K562 (cell line): ENCODE results near the gene GLRX. TPM values are rescaled to one million over a fixed set of nuclear protein-coding genes. Genes with fewer than 3 reads are reported as not detected.

Source experiments
- ARID2 ChIP-seq: fragments of 450-650 bp; IDR thresholded peaks from 2 replicates; pipeline ENCODE4 v1.6.1; 2017; ENCODE audit warnings: antibody characterized with exemption, mild to moderate bottlenecking
- CXXC5 ChIP-seq: fragments of 250-450 bp; sonication (Bioruptor Pico); IDR thresholded peaks from 2 replicates; pipeline ENCODE4 v1.8.0; 2022; ENCODE audit warnings: inconsistent platforms, mild to moderate bottlenecking, moderate library complexity
- E2F4 ChIP-seq: sonication (generic); formaldehyde crosslinking; IDR thresholded peaks from 2 replicates; pipeline ENCODE4 v1.8.0; 2022; ENCODE audit warnings: mild to moderate bottlenecking, low read depth, missing genetic modification reagents
- HDAC6 ChIP-seq: IDR thresholded peaks from 2 replicates; pipeline ENCODE4 v1.6.1; 2012; ENCODE audit warnings: low read depth, mild to moderate bottlenecking, control low read depth, inconsistent platforms, low read length, moderate library complexity
- KDM1A ChIP-seq, 2 experiments: fragments of 450-650 bp; IDR thresholded peaks; 2 replicates each; pipeline ENCODE4 v1.6.1; 2016; ENCODE audit warnings: mild to moderate bottlenecking in 2 of 2
- MAFF ChIP-seq: IDR thresholded peaks from 2 replicates; pipeline ENCODE4 v1.6.1; 2012; ENCODE audit warnings: low read length, improper control_type of control experiment
- MBD1 ChIP-seq: fragments of 250-450 bp; sonication (Bioruptor Pico); IDR thresholded peaks from 2 replicates; pipeline ENCODE4 v1.8.0; 2022; ENCODE audit warnings: inconsistent platforms
- NFATC3 ChIP-seq: fragments of 450-650 bp; IDR thresholded peaks from 2 replicates; pipeline ENCODE4 v1.6.1; 2017; ENCODE audit warnings: mild to moderate bottlenecking
- NFE2 ChIP-seq: IDR thresholded peaks from 2 replicates; pipeline ENCODE4 v1.6.1; 2014; ENCODE audit warnings: antibody characterized with exemption, low read depth
- NFIX ChIP-seq: fragments of 250-450 bp; sonication (Bioruptor Pico); IDR thresholded peaks from 2 replicates; pipeline ENCODE4 v1.4.0; 2020; ENCODE audit warnings: low read depth, mild to moderate bottlenecking, moderate library complexity
- NFRKB ChIP-seq: fragments of 450-650 bp; IDR thresholded peaks from 2 replicates; pipeline ENCODE4 v1.6.1; 2016; ENCODE audit warnings: low read depth
- NRF1 ChIP-seq, 2 experiments: fragments of 450-650 bp; IDR thresholded peaks in 1 of 2; conservative IDR thresholded peaks in 1 of 2; 2 replicates each; pipeline ENCODE4 v1.6.1; 2014; ENCODE audit warnings: mild to moderate bottlenecking in 2 of 2
- POLR2G ChIP-seq: fragments of 200-400 bp; formaldehyde crosslinking; IDR thresholded peaks from 2 replicates; pipeline ENCODE4 v1.6.1; 2017; ENCODE audit warnings: low read depth, mild to moderate bottlenecking, antibody characterized with exemption, low read length, moderate library complexity
- SETDB1 ChIP-seq: IDR thresholded peaks from one replicate; pipeline ENCODE4 v1.6.1; 2012; ENCODE audit warnings: low read length, control low read depth, inconsistent platforms
- SIN3A ChIP-seq, 2 experiments: fragments of 150-350 bp in 1 of 2; IDR thresholded peaks; 2 replicates each; pipeline ENCODE4 v1.6.1; 2011 to 2016; ENCODE audit warnings: borderline replicate concordance in 2 of 2, low read depth in 2 of 2, low read length in 2 of 2, mild to moderate bottlenecking in 2 of 2, moderate library complexity in 2 of 2; ENCODE audit not compliant: control insufficient read depth in 1 of 2
- ZEB2 ChIP-seq: fragments of 450-650 bp; IDR thresholded peaks from 2 replicates; pipeline ENCODE4 v1.6.1; 2016
- ZNF217 ChIP-seq: sonication (generic); formaldehyde crosslinking; IDR thresholded peaks from 2 replicates; pipeline ENCODE4 v1.8.0; 2022; ENCODE audit warnings: mild to moderate bottlenecking, missing genetic modification reagents
- ZNF23 ChIP-seq: fragments of 250-450 bp; sonication (Bioruptor Pico); IDR thresholded peaks from 2 replicates; pipeline ENCODE4 v1.4.0; 2020; ENCODE audit warnings: mild to moderate bottlenecking
- ZNF282 ChIP-seq: sonication (generic); formaldehyde crosslinking; IDR thresholded peaks from 2 replicates; pipeline ENCODE4 v1.8.1; 2023; ENCODE audit warnings: missing genetic modification reagents
- ZNF311 ChIP-seq: fragments of 250-450 bp; sonication (Bioruptor Pico); IDR thresholded peaks from 2 replicates; pipeline ENCODE4 v1.4.0; 2020; ENCODE audit warnings: mild to moderate bottlenecking, moderate library complexity
- ZNF431 ChIP-seq: sonication (generic); formaldehyde crosslinking; IDR thresholded peaks from 2 replicates; pipeline ENCODE4 v1.8.0; 2022; ENCODE audit warnings: mild to moderate bottlenecking, missing genetic modification reagents
- ZNF511 ChIP-seq: sonication (generic); formaldehyde crosslinking; IDR thresholded peaks from 2 replicates; pipeline ENCODE4 v1.8.0; 2022; ENCODE audit warnings: mild to moderate bottlenecking, missing genetic modification reagents
- polyA plus RNA-seq, 8 experiments: library from polyadenylated mRNA; depleted of rRNA in 4 of 8; stranded (reverse) in 5 of 8; unstranded in 3 of 8; fragments of >200 nt; fragmentation: Nextera tagmentation in 2 of 8; fragmentation: Illumina TruSeq in 1 of 8; extraction: Ambion mirVana in 2 of 8; extraction: Trizol in 1 of 8; gene quantifications; 2 replicates each; pipeline versions ENCODE4 v1.2.1 to v1.2.3, GENCODE V29; 2011 to 2014; ENCODE audit warnings: inconsistent platforms in 1 of 8, missing spikeins in 1 of 8
- total RNA-seq, 7 experiments: library from RNA; depleted of rRNA in 6 of 7; stranded (reverse); fragments of >200 nt in 6 of 7; fragmentation: Illumina TruSeq in 2 of 7; extraction: Trizol in 2 of 7; gene quantifications; 2 replicates each; pipeline versions ENCODE4 v1.2.1 to v1.2.3, GENCODE V29; 2011 to 2021; ENCODE audit warnings: low replicate concordance in 1 of 7
- TF ChIP-seq, protein P1 (sequence below): fragments of 250-450 bp; sonication (Bioruptor Pico); IDR thresholded peaks from 2 replicates; pipeline ENCODE4 v1.4.0; 2020; ENCODE audit warnings: mild to moderate bottlenecking, moderate library complexity
- TF ChIP-seq, protein P2 (sequence below): fragments of 250-450 bp; sonication (Bioruptor Pico); IDR thresholded peaks from 2 replicates; pipeline ENCODE4 v1.8.0; 2021; ENCODE audit warnings: moderate library complexity, mild to moderate bottlenecking, inconsistent platforms

Gene GLRX
- total and polyA plus RNA-seq, 9 of the 15 experiments (the other 6 are each of a cell fraction or from before 2014, with no cell fraction given), result 2.3 to 11.2 (median 4.6) TPM

- TF ChIP-seq ZNF23 (CRISPR knock-in tag) (no peak), NFATC3 (no peak), HDAC6 (no peak), POLR2G (no peak), KDM1A (IDR thresholded peaks at IDR 0.05) (peak in 1 of 2 experiments; percentile 25; a peak in 1 of 4 replicates), ZNF217 (CRISPR knock-in tag) (no peak), E2F4 (CRISPR knock-in tag) (no peak), MAFF (peak; percentile 99), ZNF511 (CRISPR knock-in tag) (no peak), NFRKB (no peak), ZNF311 (CRISPR knock-in tag) (no peak), ZNF282 (CRISPR knock-in tag) (no peak), NRF1 (conservative IDR thresholded peaks at IDR 0.05 in 1 of 2, IDR thresholded peaks at IDR 0.05 in 1 of 2) (no peak), SIN3A (IDR thresholded peaks at IDR 0.05; ENCODE audit: borderline replicate concordance in 2 of 2, control insufficient read depth in 1 of 2, low read depth in 2 of 2, low read length in 2 of 2) (no peak), MBD1 (CRISPR knock-in tag) (no peak), ZNF431 (CRISPR knock-in tag) (no peak), SETDB1 (no peak), NFIX (CRISPR knock-in tag) (no peak), NFE2 (peak; percentile 99), CXXC5 (CRISPR knock-in tag) (no peak), ZEB2 (peak; percentile 25; the same call in 1 of the 2 replicates), ARID2 (no peak)
- TF ChIP-seq, protein P1, sequence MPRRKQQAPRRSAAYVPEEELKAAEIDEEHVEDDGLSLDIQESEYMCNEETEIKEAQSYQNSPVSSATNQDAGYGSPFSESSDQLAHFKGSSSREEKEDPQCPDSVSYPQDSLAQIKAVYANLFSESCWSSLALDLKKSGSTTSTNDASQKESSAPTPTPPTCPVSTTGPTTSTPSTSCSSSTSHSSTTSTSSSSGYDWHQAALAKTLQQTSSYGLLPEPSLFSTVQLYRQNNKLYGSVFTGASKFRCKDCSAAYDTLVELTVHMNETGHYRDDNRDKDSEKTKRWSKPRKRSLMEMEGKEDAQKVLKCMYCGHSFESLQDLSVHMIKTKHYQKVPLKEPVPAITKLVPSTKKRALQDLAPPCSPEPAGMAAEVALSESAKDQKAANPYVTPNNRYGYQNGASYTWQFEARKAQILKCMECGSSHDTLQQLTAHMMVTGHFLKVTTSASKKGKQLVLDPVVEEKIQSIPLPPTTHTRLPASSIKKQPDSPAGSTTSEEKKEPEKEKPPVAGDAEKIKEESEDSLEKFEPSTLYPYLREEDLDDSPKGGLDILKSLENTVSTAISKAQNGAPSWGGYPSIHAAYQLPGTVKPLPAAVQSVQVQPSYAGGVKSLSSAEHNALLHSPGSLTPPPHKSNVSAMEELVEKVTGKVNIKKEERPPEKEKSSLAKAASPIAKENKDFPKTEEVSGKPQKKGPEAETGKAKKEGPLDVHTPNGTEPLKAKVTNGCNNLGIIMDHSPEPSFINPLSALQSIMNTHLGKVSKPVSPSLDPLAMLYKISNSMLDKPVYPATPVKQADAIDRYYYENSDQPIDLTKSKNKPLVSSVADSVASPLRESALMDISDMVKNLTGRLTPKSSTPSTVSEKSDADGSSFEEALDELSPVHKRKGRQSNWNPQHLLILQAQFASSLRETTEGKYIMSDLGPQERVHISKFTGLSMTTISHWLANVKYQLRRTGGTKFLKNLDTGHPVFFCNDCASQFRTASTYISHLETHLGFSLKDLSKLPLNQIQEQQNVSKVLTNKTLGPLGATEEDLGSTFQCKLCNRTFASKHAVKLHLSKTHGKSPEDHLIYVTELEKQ (CRISPR knock-in tag), result no peak
- TF ChIP-seq, protein P2, sequence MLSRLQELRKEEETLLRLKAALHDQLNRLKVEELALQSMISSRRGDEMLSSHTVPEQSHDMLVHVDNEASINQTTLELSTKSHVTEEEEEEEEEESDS, result no peak
Measured at GRCh38 chr5:95773335-95774059, 49.0 kb downstream of the GLRX start (continued).
